SKM-1 treated with dmso at 0.1 percent for 144 hours (cell line): ENCODE data around the gene ANXA11.
"Not testable (repeated sequence)": the region's sequence is repeated elsewhere in the genome, so short reads cannot be mapped to it uniquely, and the experiment has no call there.

ENCODE experiments used
- DNase-seq: peaks from one replicate; lab custom pipeline; 2025; ENCODE audit not compliant: unreplicated experiment; lab: John Stamatoyannopoulos, UW

The ANXA11 gene

DNA sequence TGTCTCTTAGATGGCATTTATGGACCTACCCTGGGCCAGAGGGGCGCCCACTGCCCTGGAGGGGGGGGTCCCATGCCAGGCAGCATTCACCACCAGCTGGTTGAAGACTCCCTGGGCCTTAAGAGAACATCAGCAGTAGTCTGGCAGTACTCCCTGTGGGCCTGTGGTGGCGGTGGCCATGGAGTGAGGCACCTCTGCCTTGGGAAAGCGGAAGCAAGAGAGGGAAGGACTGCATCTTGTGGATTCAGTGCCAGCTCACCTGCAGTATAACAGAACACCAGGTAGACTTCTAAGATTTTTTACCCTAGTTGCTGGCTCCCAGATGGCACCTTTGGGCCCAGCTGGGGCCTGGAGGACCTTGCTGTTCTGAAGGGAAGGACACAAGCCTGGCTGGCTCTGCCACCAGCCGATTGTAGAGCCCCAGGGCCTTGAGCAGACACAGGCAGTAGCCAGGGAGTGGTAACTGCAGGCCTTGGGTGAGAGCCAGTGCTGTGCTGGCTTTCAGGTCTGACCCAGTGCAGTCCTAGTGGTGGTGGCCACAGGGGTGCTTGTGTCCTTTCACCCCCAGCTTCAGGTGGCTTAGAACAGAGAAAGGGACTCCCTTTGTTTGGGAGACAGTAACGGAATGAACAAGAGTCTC, 57.1 kb downstream of the ANXA11 start:
- DNase-seq = no peak

DNA sequence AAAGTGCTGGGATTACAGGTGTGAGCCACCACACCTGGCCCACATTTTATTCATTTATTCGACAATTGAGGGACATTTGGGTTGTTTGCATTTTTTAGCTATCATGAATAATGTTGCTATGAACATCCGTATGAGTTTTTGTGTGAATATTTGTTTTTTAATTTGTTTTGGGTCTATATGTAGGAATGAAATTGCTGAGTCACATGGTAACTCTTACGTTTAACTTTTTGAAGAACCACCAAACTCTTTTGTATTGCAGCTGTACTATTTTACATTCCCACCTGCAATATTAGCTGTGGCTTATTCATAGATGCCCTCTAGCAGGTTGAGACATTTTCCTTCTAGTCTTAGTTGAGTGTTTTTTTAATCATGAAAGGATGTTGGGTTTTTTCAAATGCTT, 58.4 kb downstream of the ANXA11 start:
- DNase-seq = no peak

DNA sequence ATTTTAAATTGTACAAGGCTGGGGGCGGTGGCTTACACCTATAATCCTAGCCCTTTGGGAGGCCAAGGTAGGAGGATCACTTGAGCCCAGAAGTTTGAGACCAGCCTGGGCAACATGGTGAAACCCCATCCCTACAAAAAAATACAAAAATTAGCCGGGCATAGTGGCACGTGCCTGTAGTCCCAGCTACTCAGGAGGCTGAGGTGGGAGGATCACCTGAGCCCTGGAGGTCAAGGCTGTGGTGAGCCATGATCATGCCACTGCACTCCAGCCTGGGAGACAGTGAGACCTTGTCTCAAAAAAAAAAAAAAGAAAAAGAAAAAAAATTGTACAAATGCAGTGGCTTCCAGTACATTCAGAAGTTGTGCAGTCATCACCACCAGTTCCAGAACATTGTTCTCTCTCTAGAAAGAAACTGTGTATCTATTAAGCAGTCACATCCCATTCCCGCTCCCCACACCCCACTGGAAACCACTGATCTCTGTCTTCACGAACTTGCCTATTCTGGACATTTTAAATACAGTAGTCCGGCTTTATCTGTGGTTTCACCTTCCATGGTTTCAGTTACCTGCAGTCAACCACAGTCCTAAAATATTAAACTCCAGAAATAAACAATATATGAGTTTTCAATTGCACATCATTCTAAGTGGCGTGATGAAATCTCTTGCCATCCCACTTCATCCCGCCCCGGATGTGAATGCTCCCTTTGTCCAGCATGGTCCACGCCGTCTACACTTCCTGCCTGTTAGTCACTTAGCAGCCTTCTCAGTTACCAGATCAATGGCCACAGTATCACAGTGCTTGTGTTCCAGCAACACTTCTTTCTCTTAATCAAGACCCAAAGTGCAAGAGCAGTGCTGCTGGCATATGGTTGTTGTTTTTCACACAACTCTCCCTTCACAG, 59.7 kb downstream of the ANXA11 start:
- DNase-seq = not testable (repeated sequence)

DNA sequence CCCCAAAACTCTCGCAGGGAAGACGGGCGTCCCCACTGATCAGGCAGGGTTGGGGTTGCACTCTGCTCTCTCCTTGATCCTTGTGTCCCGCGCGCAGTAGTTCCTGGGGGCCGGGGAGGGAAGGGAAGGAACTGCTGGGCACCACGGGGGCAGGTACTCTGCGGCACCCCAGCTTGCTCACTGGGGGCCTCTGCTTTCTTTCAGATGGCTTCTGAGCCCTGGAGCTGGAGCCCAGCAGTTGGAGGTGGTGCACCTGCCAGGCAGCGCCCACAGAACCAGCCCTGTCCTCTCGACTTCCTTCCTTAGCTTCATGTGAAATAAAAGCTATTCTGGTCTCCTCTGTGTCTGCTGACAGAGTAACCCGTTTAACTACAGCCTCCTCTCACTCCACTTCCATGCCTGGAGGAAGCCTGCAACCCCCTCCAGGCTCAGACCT, 60.6 kb downstream of the ANXA11 start:
- DNase-seq = no peak

DNA sequence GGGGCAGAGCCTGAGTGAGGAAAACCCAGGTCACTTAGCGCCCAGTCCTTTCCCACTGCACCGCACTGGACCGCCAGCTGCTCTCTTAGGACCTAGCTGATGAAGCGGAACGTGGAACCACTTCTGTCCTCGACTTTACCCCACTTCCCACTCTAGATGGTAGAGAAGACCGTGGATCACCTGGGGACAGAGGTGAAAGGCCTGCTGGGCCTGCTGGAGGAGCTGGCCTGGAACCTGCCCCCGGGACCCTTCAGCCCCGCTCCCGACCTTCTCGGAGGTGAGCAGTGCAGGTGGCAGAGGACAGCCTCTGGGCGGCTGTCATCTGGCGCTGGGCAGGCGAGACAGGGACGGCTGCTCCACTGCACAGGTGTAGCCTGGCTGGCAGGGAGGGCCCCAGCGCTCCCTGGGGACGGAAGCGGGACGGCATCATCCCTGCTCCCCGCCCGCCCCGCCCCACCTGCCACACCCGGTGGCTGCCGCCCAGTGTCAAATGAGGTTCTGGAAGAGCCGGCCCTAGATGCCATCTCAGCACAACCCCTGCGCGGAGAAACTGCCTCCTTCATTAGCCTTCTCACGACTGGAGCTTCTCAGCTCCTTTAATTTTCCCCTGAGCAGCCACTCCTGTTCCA, 61.2 kb downstream of the ANXA11 start:
- DNase-seq = no peak

DNA sequence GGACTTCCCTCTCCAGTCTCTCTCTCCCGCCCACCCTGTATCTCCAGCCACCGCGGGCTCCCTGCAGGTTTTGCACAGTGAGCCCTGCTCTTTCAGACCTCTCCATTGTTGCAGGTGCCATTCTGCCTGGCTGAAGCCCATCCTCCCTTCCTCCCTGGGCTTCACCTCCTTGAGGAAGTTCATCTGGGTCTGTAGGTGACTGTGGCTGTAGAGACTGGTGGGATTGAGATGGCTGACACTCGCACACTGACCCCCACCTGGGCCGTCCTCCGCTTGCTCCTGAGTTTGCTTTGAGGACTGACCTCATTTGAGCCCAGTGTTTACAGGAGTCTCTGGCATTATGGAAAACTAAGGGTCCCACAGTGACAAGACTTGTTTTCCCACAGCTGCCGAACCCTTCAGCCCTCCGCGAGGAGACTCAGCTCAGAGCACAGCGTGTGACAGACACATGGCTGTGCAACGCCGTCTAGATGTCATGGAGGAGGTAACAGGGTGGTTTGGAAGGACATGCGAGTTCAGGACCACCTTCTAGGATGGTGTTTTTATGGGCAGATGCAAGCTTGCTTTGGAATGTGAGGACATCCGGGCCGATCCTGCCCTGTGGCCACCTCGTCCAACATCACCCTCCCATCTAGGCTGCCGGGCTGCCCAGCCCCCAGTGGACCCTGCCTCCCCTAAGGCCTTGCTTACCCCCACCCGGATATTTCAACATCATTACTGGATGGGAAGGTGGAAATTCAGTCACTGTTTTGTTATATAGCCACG, 63.5 kb downstream of the ANXA11 start:
- DNase-seq = no peak

DNA sequence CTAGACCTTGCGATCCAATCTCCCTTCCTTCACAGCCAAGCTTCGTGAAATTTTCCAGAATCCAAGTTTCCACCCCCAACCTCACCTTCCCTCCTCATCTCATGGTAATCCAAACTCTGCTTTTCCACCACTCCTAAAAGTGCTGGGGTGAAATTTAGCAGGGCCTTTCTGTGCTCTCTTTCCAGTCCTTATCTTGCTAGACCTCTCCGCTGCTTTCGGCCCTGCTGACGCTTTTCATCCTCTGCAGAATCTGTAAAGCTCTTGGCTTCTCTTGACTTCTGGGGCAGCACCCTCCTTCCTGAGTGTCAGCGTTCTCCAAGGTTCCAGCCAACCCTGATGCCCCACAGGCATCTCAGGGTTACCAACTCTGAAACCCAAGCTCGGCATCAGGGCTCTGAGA, 65.1 kb downstream of the ANXA11 start:
- DNase-seq = no peak

DNA sequence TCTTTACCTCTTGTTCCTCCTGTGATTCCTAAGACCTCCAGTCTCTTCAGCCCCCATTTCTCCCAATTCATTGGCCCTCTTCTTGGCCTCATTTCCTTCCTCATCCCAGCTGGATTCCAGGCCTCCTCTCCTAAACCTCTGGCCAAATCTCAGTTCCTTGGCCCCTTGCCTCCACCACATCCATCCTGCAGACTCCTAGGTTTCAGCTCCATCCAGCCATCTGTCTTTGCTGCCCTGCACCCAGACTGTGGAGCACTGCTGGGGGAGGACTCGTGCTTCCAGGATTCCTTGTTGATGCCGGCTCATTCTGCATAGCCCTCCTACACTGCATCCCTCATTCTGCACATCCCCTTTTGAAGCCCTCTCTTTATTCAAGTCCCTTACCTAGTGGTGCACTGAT, 66.1 kb downstream of the ANXA11 start:
- DNase-seq = no peak

DNA sequence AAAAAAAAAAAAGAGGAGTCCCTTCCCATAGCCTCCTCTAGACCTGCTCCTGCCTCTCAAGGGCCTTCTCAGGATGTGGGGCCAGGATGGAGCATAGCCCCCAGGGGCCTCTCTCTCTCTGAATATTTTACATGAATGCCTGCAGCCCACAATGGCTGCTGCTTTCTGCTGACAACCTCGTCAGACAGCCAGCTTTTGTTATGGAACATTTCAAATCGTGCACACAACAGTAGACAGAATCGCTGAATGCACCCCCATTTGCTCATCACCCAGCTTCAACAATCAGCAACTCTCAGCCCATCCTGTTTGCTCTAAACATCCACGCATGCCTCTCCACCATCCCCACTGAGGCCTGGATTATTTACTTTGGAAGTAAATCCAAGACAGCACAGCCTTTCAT, 67.4 kb downstream of the ANXA11 start:
- DNase-seq = no peak

DNA sequence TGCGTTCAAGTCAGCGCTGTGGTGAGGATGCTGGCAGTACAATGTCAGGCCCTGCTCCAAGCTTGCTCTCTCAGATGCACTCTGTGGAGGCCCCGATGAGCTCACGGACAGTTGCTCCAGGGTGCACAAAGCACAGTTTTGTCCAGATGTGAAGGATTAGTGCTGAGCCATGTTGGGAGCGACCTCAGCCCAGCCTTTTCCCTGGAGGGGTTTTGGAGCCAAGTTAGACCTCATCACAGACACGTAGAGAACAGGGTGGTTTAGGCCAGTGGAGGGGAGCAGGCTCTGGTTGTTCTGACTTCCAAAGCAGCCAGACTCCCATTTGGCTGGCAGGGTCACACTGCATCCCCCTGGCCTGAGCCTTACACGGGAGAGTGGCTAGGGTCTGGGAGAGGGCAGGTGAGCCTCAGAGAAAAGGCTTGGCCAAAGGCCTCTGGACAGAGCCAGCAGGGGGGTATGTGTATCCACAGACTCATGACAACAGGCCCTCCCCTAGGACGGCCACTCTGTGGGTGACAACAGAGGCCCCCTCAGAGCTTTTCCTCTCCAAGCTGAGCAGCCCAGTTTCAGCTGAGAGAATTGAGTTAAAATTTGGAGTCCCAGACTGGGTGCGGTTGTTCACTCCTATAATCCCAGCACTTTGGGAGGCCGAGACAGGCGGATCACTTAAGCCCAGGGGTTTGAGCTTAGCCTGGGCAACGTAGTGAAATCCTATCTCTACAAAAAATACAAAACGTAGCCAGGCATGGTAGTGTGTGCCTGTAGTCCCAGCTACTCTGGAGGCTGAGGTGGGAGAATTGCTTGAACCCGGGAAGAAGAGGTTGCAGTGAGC, 68.1 kb downstream of the ANXA11 start:
- no peak for DNase-seq

DNA sequence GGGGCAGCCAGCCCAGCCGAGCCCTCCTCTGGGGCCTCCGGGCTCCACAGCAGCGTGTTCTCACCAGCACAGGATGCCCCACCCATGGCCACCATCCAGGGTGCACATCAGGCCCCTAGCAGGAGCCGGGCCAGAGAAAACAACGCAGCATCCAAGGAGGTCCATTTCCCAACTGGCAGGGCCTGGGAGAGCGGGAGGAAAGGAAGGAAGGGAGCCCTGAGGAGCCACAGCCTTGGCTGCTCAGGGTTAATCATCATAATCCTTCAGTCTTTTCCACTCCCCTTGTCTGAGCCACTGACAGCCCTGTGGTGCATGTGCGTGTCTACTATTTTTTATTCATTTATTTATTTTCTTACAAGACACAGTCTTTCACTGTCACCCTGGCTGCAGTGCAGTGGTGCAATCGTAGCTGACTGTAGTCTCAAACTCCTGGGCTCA, 69.2 kb downstream of the ANXA11 start:
- DNase-seq = no peak

DNA sequence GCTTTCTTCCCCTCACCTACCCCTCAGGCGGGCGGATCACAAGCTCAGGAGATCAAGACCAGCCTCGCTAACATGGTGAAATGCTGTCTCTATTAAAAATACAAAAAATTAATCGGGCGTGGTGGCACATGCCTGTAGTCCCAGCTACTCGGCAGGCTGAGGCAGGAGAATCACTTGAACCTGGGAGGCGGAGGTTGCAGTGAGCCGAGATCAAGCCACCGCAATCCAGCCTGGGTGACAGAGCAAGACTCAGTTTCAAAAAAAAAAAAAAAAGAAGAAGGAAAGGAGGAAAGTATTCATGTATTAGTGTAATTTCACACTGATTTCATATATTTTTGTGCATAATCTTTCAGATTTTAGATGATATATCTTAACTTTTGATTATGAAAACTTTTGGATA, 71.7 kb downstream of the ANXA11 start:
- DNase-seq = not testable (repeated sequence)

DNA sequence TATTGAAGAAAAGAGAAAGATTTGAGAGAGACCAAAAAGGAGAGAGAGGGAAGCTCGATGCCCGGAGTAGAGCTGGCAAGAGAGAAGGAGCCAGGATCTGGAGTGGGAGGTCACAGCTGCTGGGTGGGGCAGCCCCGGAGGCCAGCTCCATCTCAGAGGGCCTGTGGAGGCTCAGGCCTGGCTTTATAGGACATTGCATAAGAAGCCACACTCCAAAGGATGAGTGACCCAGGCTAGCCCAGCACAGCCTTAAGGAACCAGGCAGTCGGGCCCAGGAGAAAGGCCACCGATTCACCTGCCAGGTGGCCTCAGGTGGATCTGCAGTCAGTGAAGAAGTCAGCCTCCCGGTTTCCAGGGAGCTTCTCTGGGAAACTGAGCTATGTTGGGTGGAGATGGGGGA, 72.1 kb downstream of the ANXA11 start:
- no peak for DNase-seq

DNA sequence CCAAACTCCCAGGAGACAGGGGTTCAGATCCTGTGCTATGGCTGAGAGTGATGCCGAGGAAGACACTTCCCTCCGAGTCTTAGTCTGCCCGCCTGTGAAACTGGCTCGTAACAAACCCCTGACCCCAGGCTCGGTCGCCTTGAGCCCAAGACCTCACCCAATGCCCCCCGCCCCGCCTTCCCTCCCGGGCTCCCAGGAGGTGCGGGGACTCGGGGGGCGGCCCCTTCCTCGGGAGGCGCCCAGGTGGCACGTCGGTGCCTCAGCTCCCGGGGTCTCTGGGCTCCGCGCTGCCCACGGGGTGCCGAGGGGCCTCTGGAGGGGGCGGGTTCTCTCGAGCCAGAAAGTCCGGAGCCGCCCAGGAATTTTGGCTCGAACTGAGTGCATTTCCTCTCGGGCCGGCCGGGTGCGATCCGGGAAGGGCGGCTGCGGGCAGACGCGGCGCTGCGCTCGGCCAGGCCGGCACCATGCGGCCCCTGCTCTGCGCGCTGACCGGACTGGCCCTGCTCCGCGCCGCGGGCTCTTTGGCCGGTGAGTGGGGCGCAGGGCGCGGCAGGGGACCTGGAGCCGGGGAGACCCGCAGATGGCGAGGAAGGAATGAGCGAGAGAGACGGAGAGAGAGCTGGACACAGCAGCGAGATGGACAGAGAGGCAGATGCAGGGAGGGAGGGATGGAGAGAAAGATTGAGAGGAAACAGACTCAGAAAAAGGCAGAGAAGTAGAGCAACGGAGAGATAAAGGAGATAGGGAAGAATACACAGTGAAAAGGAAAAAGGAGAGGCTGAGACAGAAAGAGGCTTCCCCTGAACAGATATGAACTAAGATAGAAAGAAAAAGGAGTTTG, 72.8 kb downstream of the ANXA11 start, which contains the start of gene PLAC9:
Gene PLAC9 (plus strand): TSS at position 432 of the 841 bp plus-strand sequence. CDS start 33 bp downstream, at position 465.
- no peak for DNase-seq

DNA sequence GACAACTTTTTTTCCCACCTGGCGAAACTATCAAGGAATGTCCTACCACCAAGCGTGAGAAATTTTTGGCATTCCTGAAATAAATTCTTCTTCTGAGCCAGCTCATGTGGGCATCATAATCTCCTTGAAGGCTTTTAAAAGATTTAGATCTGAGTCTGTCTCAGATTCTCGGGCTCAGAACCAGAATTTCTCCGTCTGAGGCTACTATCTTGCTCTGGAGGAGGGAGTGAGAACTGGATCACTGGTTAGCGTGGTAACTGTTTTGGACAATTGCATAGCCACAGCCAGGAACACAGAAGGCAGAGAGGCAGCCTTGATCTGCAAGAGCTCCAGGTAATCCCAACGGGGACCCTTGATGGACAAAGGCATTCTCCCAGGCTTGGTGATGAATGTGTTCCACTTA, 73.8 kb downstream of the ANXA11 start:
- DNase-seq = no peak

DNA sequence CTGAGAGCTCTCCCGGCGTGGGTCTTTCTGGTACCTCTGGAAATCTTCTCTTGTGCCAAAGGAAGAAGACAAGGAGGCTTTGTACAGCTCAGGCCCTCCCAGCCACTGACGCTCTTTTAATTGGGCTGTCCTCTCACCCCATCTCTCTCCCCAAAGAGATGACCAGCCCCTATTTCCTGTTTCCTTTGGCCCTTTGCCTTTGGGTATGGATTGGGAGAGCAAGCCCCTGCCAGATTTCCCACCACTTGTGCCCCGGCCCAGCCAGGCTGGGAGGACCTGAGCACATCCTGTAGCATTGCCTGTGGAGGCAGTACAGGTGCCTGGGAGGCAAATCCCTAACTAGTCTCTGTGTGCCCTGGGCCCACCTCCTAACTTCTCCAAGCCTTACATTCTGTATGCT, 78.5 kb downstream of the ANXA11 start:
- no peak for DNase-seq

DNA sequence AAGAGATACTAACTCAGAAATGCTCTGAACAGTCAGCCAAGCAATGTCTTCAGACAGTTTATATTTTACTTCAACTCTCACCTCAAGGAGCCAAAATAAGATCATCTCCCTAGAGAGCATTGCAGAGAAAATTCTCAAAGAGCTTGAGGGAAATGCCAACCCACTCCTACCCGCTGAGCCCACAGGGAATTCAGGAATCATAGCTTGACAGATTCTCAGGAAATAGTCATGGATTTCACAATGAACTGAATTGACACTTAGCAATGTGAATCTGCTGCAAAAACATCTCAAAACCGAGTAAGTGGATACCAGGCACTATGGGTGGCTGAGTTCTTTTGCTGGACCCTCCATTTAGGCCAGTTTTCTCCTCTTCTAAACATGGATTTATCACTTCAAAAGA, 82.6 kb downstream of the ANXA11 start:
- DNase-seq = no peak

DNA sequence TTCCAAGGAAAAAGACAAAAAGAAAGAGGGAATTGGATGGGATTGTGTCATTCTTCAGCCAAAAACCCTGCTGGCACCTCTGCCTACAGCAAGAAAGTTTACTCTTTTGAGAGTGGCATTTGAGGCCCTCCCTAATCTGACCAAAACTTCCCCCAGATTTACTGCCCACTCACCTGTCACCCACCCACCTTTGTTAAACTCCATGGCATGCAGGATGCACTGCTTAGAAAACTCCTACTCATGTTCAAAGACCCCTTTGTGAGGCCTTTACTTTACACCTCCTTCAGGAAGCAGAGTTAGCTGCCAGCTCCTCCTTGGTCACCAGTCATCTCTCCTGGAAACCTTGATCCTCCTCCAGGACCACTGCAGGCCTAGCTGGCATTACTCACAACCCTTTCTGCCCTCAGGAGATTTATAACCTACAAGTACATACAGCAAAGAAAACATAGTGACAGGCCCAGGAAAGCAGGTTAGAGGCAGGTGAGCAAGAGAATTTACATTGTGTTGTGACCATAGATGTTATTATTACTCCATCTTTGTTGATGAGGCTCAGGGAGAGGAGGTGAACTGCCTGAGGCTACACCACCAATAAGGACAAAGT, 83.1 kb downstream of the ANXA11 start:
- DNase-seq = no peak

DNA sequence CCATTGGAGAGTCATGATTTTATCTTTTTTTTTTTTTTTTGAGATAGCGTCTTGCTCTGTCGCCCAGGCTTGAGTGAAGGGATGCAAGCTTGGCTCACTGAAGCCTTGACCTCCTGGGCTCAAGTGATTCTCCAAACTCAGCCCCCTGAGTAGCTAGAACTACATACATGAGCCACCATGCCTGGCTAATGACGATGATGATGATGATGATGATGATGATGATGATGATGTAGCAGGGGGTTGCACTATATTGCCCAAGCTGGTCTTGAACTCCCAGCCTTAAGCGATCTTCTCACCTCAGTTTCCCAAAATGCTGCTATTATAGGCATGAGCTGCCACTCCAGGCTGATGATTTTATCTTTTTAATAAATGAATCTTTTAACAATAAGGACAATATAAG, 86.7 kb downstream of the ANXA11 start:
- no peak for DNase-seq
